GM19193 (cell line): Measurements from ENCODE around the gene CC2D2A.

Source experiments
- POLR2A ChIP-seq: IDR thresholded peaks from 4 replicates; pipeline ENCODE4 v1.6.1; 2011; ENCODE audit not compliant: insufficient read depth, insufficient read length; ENCODE audit errors: extremely low read depth

Gene CC2D2A

DNA sequence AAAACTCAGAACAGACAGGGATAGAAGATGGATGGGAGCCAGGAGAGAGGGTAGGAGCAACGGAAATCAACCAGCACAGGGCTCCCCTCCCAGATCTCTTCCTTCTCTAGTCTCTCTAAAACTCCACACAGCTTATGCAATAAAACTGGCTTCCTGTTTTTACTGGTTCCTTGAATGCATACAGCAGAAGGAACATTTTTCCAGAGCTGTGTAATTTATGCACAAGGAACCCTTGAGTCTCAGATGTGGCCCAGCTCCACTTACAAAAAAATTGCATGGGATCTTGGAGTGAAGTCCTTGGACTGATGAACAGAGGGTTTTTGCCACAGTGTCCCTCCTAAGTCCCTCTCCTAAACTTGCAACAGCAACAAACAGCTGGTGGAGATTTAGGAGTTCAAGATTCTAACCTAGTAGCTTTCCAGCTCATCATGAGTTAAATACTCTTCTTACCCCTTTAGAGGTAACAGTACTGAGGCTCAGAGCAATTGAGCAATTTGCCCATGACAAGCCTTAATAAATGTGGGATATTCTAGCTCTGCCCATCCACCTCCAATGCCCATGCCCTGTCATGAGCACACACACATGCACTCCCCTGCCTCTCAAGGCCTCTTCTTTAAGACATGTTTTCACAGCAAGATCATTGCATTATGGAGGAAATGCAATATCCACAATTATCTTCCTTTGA, 18.4 kb upstream of the CC2D2A start:
- TF ChIP-seq POLR2A = no peak

DNA sequence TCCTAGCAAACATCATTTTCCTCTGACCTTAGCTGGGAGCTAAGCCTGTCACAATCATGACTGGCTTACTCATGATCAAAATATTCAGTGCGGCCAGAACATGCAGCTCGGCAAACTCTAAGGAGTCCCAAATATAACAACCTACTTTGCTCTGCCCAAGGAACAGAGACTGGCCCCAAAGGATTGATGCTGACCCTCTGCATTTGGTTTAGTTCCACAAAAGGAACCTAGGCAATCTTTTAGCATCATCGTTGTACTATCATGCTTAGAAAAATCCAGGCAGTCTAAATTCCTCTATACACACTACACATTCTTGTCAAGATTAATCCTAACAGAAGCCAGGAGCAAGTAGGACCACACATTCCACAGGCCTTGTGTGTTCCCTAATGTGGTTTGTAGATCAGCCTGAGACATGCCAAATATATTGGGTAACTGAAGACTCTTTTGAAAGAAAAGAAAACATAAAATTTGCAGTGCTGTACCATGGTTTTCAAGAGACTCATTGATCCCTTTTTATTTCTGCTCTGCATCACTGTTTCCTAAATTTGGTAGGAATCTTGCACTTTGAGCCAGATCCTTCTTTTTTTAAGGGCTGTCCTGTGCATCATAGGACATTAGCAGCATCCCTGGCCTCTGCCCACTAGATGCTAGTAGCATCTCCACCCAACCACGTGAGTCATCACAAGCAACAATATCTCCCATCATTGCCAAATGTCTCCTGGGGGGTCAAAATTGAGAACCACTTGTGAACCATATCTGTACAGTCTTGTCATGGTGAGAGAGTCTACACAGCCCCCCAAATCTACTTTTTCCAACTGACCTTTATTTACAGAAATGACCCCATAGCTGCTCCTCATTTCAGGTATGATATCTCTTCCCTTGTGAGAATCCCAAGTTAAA, 17.6 kb upstream of the CC2D2A start:
- no peak for TF ChIP-seq POLR2A

DNA sequence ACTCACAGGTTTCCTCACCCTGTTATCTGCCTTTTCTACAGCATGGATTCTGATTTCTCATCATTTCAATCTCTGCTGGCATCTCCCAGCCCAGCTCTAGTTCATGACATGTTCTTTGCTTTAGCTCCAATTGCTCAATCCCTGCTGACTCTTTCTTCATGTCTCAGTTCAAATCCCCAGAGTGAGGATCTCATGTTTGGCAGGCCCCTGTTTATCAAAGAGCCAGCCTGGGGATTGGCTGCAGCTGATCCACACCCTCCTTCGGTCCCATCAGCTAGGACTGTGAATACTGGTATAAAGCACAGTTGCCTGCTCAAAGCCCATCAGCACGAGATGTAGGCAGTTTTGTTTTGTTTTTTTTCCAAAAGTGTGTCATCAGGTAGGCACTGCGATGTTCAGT, 14.4 kb upstream of the CC2D2A start:
- TF ChIP-seq POLR2A = no peak

DNA sequence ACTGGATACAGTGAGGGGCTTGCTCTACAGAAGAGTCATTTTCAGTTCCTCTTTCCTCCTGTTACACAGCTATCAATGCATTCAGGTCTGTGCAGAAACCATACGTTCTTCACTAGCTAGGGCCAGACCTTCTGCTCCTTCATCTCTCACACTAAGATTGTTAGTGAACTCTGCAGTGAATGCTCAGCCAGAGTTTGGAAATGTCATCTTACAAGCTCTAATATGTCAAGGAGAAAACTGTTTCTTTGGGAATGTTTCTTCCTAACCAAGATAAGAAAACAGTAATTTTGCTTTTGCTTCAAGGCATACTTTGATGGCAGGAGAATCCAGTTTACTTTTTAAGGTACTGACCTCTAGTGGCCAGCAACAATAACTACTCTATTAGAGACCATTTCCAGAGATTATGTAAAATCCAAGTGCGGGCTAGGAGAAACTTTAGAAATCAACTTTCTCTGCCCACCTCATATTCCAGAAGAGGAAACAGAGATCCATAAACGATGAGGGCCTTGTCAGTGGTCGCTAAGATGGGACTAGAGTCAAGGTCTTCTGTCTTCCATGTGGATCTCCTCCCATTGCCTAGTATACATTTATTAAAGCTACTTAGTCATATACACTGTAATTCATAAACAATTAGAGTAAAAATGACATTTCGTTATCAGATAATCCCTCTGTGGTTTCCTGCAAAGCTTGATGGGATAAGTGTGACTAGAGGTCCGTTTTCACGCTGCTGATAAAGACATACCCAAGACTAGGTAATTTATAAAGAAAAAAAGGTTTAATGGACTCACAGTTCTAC, 12.1 kb upstream of the CC2D2A start:
- TF ChIP-seq POLR2A = no peak

DNA sequence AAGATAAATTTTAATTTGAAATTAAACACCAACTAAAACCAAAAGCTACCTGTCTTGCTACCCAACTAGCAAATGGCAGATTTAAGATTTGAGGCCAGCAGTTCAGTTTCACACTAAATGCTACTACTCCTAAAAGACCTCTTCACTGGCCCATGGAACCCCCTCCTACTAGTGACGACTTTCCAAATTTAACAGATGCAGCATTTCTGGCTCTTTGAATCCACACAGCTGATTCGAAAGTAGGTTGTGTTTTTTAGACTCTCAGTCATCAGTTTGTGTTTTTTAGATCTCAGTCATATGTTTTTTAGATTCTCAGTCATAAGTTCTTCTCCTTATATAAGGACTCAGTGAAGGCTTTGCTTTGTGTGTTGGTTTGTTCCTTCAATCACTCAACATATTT, 11.1 kb upstream of the CC2D2A start:
- TF ChIP-seq POLR2A = no peak

DNA sequence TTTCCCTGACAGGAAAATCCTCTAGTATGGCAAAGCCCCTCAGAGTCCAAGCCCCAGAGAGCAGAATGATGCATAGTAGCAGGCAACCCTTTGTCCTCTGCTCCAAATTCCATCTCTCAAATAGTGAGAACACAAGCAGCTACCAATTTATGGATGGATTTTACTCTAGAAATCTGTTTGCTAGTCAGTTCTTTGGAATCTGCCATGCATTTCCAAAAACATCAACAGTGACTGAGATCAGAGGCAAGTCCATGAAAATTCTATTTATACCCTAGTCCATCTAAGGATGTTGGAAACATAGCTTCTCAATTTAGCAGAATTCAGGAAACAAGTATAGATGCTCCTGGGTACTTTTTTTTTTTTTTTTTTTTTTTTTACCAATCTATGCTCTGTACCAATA, 10.0 kb upstream of the CC2D2A start:
- no peak for TF ChIP-seq POLR2A

DNA sequence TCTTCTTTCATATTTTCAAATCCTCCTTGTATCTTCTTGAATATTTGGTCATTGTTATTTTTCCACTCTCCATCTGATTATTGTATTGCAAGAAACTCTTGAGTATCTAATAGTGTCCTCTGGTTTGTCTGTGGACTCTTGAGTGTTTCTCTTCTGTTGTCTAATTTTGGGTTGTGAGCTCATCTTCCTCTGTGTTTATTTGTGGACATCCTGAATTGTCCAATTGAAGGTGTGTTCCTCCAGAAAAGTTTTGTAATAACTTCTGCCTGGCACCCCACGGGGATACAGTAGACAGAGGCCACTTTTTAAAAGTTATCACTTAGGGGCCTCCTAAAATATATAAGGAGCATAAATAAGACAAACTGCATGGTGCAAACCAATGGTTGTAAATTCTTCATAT, 3.1 kb upstream of the CC2D2A start:
- no peak for TF ChIP-seq POLR2A

DNA sequence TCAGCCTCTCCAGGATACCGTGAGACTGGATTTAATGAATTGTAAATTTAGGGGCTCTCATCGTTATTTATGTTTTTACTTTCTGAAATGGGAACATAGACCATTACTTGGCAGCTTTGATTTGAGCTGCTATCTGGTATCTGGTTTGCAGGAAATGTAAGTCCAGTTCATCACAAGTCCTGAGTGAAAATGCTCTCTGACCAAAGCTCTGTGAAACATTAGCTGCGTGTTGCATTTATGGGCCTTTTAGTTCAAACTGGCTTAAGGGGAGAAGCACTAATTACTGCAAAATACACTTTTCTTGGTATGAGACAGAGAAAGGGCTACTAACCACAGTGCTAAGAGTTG, 420 bp downstream of the CC2D2A start:
- TF ChIP-seq POLR2A = no peak

DNA sequence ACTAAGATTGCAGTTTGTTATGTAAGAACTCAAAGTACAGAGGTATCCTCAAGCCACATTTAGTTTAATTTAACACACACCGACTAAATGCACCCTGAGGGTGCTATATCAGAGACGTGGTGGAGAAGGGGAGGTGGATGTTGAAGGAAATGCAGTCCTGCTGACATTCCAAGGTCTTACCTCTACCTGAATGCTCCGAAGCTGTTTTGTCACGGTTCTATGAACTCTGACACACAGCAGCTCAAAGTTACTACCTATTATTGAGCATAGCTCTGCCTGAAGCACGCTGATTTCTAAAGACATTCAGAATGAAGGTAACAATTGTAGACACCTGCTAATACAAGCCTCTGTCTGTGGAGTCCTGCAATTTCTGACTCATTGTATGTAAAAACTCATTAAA, 6.7 kb downstream of the CC2D2A start:
- no peak for TF ChIP-seq POLR2A

DNA sequence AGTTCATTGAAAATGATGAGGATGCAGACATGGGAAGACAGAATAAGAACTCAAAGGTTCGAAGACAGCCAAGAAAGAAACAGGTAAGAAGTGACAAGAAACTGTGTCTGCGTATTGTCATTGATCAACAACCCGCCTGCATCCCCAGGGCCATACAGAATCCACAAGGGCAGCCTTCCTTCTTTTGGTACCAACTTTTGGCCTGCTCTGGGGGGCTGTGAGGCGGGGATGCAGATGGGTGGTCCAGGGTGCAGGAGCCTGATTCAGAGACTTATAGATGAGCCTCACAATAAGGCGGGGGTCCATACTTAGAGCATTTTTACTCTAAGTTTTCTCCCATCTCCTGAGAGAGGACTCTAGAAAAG, 9.0 kb downstream of the CC2D2A start:
- no peak for TF ChIP-seq POLR2A

DNA sequence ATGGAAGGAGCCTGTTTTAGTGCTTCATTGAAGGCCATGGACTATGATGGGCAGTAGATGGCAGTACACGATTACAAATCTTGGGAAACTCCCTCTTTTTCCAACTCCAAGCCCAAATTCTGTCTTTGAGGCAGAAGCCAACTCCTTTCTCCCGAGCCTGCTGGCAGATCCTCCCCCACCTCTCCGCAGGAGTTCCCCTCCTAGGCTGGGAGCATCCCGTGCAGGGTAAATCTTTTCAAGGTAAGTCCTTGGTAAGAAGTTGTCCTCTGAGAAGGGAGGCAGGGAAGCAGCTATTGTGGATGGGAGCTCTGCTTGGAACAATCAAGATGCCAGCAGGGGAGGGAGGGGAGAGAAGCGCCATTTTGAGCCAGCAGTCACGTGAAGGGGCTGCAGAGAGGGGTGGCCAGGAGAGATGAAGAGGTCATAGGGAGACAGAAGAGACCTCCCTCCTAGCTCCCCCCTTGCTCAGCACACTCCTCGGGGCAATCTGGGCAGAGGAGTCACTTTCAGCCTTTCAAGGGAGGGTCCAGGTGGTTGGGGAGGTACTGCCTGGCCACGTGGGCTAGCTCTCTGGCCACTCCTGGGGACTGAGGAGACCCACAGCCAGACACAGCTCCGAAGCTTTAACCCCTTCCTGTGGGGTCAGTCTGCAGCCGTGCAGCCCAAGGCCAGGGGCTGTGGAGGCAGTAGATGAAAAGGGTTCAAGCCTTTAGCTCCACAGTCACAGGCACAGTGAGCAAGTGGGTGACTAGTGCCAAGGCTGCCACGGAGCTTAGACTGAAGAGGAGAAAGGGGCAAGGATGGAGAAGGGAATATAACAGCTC, 9.6 kb downstream of the CC2D2A start:
- no peak for TF ChIP-seq POLR2A

DNA sequence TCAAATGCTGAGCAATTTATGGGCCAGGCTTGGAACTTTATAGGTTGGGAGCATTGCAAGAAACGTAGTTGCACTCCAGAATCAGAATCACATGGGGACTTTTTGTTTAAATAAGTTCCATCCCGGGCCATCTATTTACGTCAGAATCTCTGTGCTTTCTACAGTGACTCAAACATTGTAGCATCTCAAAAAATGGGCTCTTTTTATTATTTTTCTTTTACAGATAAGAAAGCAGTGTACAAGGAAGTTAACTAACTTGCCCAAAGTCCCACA, 10.2 kb downstream of the CC2D2A start:
- TF ChIP-seq POLR2A = no peak

DNA sequence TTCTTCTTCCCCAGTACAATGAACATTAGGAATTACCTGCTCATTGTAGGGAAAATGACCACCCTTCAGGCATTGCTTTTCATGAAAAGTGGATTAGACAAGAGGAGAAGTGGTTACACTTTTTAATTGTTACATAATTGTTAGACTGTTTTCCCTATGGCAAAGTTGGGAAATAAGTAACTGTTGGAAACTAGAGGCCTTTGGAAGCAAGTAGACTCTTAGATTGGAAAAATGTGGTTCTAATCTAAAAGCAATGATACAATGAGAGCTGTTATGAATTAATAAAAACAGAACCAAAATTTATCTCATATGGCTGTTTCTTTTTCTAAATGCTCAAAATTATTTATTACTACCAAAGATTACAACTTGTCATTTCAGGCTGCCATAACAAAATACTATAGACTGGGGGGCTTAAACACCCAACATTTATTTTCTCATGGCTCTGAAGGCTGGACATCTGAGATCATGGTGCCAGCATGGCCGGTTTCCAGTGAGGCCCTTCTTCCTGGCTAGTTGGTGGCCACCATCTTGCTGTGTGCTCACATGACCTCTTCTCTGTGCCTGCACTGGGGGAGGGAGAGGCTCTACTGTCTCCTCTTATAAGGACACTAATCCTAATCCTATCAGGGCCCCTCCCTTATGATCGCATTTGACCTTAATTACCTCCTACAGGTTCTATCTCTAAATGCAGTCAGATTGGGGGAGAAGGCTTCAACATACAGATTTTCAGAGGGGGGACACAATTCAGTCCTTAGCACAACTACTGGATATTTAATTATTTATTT, 12.5 kb downstream of the CC2D2A start:
- TF ChIP-seq POLR2A = no peak

DNA sequence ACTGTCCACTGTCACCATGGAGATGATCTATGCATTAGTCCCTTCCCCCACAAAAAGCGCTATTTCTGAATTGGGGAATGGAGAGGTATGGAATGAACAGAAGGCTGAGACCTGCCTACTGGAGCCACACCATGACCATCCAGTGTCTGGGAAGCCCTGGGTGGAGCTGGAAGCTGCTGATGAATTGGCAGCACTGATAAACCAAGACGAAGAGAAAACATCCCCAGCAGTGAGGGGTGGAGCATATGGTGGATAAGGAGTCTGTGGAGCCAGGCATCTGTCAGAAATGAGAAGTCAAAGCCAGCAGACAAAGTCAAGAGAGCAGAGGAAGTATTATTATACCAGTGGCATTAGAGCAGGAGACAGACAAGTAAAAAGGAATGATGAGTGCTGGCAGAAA, 13.2 kb downstream of the CC2D2A start:
- no peak for TF ChIP-seq POLR2A
